H7 (cell line): Measurements from ENCODE around the gene MEX3D. TPM values are rescaled to one million over a fixed set of nuclear protein-coding genes. Genes with fewer than 3 reads are reported as not detected.

Experiments used
- DNase-seq: peaks from one replicate; pipeline ENCODE4 v3.0.0; 2012
- H3K27me3 ChIP-seq: 2 replicates; pipeline ENCODE4 v1.6.0; 2011; ENCODE audit warnings: mild to moderate bottlenecking, low read length; ENCODE audit not compliant: control insufficient read depth, insufficient read depth
- H3K36me3 ChIP-seq: replicated peaks from 2 replicates; pipeline ENCODE4 v1.5.1; 2011; ENCODE audit warnings: low read length; ENCODE audit not compliant: control insufficient read depth, insufficient read depth
- H3K4me3 ChIP-seq: 2 replicates; pipeline ENCODE4 v1.5.1; 2011; ENCODE audit warnings: low read depth, mild to moderate bottlenecking, control low read depth, low read length, moderate library complexity; ENCODE audit not compliant: insufficient read depth
- total RNA-seq: library from RNA; depleted of rRNA; stranded (reverse); fragments of >200 nt; shearing (Covaris generic); gene quantifications from 2 replicates; pipeline ENCODE4 v1.2.3, GENCODE V29; 2014

The MEX3D gene
- total RNA-seq, 1 experiment from 2014 or later, result 117 TPM

DNA sequence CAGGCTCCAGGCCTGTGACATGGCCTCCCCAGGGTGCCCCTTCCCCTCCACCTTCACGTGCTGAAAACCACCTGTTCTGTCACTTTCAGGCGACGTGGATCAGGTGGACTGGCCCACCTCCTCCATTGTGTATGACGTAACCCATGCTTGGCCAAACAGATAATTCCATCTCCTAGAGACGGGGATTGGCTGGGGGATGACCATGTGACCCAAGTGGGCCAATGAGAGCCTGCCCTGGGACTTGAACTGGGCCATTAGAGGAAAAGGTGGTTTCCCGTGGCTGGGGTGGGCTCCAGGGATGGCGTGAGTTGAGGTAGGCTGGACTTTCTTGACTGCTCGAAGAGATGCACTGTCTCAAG, 51.8 kb downstream of the MEX3D start:
- no peak overlapping the region for H3K4me3 ChIP-seq
- peaks cover 23% of the 10 kb centered on the region for H3K27me3 ChIP-seq
- H3K36me3 ChIP-seq, result no peaks in the 10 kb centered on the region
- DNase-seq, result no peak

GRCh38 chr19:1514986-1515721, 53.0 kb downstream of the MEX3D start:
- peaks cover 31% of the 10 kb centered on the region for H3K27me3 ChIP-seq
- DNase-seq, result no peak

DNA sequence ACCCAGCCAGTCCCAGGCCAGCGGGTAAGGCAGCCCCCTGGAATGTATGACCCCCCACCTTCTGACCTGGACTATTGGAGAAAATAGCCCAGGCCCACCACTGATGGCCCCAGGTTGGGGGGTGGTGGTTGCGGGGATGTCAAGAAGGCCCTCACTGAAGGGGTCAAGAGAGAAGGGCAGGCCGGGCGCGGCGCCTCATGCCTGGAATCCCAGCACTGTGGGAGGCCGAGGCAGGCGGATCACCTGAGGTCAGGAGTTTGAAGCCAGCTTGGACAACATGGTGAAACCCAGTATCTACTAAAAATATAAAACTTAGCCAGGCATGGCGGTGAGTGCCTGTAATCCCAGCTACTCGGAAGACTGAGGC, 53.8 kb downstream of the MEX3D start:
- no peak for DNase-seq
- peaks cover 38% of the 10 kb centered on the region for H3K27me3 ChIP-seq
- no peaks in the 10 kb centered on the region for H3K36me3 ChIP-seq
- H3K4me3 ChIP-seq, result no peak overlapping the region

More at GRCh38 chr19:1514986-1515721, 53.0 kb downstream of the MEX3D start:
- Histone ChIP-seq H3K36me3 (no peaks in the 10 kb centered on the region), H3K4me3 (no peak overlapping the region)

DNA sequence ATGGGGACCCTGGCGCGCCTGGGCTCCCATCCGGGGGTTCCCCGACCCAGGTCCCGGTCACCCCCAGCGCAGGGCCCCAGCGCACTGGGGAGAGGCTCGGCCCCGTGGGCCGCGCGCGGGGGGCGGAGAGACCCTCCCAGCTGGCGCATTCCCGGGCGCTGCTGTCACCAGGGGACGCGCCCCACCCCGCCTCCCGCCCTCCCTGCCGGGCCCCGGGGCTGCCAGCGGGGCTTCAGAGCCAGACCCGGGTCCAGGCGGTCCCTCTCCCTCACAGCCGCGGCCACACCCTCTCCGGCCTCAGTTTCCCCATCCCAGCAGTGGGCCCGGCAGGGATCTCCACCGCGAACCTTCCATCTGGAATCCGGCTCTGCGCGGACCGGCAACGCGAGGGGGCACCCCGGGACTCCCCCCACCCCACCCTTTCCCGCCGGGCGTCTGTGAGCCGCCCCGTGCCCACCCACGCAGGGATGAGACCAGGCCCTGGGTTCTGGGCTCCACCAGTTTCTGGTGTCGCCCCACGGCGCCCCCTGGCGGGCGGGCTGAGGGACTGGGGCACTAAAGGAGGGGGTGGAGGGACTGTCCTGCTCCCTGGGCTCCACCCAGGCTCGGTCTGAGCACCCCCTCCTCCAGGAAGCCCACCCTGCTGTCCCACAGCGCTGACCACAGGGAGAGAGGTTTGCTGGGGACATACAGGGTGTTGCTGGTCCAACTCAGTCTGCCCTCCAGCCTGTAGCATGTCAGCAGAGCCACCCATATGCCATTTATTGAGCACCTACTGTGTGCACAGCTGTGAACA, 54.4 kb downstream of the MEX3D start:
- DNase-seq, result peak; percentile 93
- H3K27me3 ChIP-seq, result peaks cover 40% of the 10 kb centered on the region

DNA sequence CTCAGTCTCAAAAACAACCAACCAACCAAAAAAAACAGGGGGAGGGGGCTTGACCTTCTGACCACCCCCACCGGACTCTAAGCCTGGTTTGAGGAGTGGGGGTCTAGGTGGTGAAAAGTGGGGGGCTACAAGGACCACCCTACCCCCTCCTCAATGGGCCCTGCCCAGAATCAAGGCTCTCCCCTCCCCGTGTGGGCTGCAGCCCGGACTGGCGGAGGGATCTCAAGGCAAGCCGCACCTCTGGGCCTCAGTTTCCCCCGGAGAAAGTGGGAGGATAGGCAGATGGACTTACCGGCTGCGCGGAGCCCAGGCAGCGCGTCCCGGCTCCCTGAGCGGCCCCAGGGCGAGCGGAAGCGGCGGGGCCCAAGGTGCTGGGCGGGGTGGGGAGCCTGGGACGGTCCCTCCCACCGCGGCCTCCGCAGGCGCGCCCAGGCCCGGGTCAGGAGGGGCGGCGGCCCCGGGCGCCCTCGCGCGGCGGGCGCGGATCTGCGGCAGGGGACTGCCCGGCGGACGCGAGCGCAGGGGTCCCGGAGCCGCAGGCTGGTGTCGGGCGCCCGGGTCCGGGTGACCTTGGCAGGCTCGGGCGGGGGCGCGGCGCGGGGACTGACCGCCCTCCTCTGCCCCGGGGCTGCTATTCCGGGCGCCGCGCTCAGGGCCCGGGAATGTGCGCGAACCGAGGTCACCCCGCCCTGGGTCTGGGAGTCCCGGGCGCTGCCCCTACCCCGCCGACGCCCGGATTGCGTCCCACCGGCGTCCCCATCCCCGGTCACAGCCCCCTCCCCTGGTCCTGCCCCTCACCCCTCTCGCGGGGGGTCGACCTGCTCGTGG, 55.2 kb downstream of the MEX3D start, which contains the start of gene ADAMTSL5:
Gene ADAMTSL5, minus strand, starts transcription at position 349 of the 828 bp plus-strand sequence. CDS start 2,076 bp downstream, outside the sequence.
- Histone ChIP-seq H3K27me3 (peaks cover 37% of the 10 kb centered on the region), H3K4me3 (peak within 1 kb of the TSS; percentile 39), H3K36me3 (no peaks in the 10 kb centered on the region)
- peak; percentile 90 for DNase-seq

More for the DNA sequence above, 54.4 kb downstream of the MEX3D start:
- peak overlapping the region; percentile 39 for H3K4me3 ChIP-seq
- no peaks in the 10 kb centered on the region for H3K36me3 ChIP-seq

- H3K4me3 ChIP-seq, result no peak overlapping the region
- peaks cover 37% of the 10 kb centered on the region for H3K27me3 ChIP-seq
- DNase-seq, result no peak
- H3K36me3 ChIP-seq, result no peaks in the 10 kb centered on the region
These were observed 56.5 kb downstream of the MEX3D start for GRCh38 chr19:1511318-1512317.

- H3K27me3 ChIP-seq, result peaks cover 37% of the 10 kb centered on the region
- H3K36me3 ChIP-seq, result no peaks in the 10 kb centered on the region
- no peak overlapping the region for H3K4me3 ChIP-seq
These were observed 57.3 kb downstream of the MEX3D start for GRCh38 chr19:1510807-1511206.

GRCh38 chr19:1510442-1510806, 57.7 kb downstream of the MEX3D start:
- peaks cover 37% of the 10 kb centered on the region for H3K27me3 ChIP-seq
- no peak overlapping the region for H3K4me3 ChIP-seq
- DNase-seq, result peak; percentile 61
- no peaks in the 10 kb centered on the region for H3K36me3 ChIP-seq

More at GRCh38 chr19:1510807-1511206, 57.3 kb downstream of the MEX3D start:
- DNase-seq, result no peak

DNA sequence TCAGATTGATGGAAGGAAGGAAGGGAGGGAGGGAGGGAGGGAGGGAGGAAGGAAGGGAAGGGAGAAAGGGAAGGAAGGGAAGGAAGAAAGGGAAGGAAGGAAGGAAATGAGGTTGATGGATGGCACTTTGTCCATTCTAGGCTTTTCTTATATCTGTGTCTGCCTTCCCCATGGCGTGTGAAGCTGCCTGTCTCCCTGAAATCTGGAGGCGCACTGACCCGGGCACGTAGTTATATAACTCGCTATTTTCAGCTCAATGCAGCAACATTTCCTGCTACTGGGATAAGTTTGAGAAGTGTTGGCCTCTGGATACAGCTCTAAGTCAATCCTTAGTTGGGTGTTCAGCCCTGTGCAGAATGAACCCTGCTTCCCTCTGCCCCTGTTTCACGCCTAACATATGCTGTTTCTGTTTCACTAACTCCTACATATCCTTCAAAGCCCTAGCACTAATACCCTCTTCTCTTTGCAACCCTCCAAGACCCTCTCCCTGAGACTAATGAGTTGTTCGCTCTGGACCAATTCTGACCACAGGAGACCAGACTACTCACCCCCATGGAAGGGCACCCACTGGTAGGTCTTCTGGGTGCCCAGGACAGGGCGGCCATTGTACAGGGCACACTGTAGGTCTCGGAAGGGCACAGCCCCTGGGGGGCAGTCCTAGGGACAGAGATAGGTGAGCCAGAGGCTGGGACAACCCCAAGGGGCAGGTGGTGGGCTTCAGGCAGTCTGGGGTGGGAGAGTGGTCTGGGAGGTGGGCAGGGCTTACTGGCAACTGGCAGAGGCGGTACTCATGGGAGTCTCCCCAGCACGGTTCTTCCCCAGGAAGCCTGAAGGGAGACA, 58.3 kb downstream of the MEX3D start:
- Histone ChIP-seq H3K27me3 (peaks cover 37% of the 10 kb centered on the region), H3K4me3 (no peak overlapping the region), H3K36me3 (no peaks in the 10 kb centered on the region)
- no peak for DNase-seq

DNA sequence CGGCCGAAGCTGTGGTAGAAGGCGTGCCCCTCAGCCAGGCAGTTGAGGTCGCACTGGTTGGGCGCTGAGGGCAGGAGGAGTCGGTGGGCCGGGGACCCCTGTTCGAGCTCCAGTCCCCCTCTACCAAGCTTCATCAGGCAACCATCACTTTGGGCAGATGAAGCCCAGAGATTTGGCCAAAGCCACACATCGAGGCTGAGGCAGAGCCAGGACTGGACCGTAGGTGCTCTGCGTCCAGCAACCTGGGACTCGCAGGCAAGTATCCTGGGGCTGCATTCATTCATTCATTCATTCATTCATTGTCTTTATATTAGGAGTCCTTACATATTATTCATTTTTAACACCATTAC, 59.6 kb downstream of the MEX3D start:
- H3K4me3 ChIP-seq, result peak overlapping the region; percentile 31

GRCh38 chr19:1507763-1508506, 60.2 kb downstream of the MEX3D start:
- DNase-seq, result peak; percentile 100
- no peaks in the 10 kb centered on the region for H3K36me3 ChIP-seq
- H3K4me3 ChIP-seq, result peak overlapping the region; percentile 79
- peaks cover 42% of the 10 kb centered on the region for H3K27me3 ChIP-seq

More for the DNA sequence above, 59.6 kb downstream of the MEX3D start:
- no peaks in the 10 kb centered on the region for H3K36me3 ChIP-seq
- no peak for DNase-seq
- H3K27me3 ChIP-seq, result peaks cover 42% of the 10 kb centered on the region

DNA sequence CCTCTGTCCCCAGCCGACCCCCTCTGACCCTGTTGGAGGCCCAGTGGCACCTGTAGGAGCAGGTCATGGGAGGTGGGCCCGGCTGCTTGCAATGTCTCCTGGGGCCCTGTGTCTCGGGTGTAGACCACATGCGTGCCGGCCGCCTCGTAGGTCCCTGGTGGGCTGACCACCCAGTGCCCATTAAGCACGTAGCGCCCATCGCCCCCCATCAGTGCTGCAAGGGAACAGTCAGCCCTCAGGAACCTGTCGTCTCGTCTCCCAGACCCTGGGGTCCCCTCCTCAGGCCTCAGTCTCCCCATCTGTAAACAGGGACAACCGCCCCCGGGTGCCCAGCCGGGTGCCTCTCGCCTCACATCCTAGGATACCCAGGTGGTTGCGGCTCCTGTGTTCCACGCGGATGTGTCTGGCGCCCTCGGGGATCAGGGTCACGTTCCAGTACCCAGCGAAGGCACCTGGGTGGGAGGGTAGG, 60.9 kb downstream of the MEX3D start:
- H3K36me3 ChIP-seq, result no peaks in the 10 kb centered on the region
- peaks cover 37% of the 10 kb centered on the region for H3K27me3 ChIP-seq
- peak overlapping the region; percentile 19 for H3K4me3 ChIP-seq
- no peak for DNase-seq
